Measurements from ENCODE around the gene ABCG1.

Gene ABCG1

GRCh38 chr21:42343101-42343500, 124.2 kb downstream of the ABCG1 start:
- H3K4me3 ChIP-seq (replicated peaks; ENCODE audit: low read depth, low read length), result no peak overlapping the region
- no peak for DNase-seq (ENCODE audit: extremely low read depth, insufficient read length)
- peaks cover 2% of the 10 kb centered on the region; the same call in 1 of the 2 replicates for H3K27me3 ChIP-seq (replicated peaks; ENCODE audit: control insufficient read depth, insufficient read depth, low read length)
- no peaks in the 10 kb centered on the region for H3K36me3 ChIP-seq (ENCODE audit: control insufficient read depth, insufficient read depth, low read length)
- TF ChIP-seq CTCF (IDR thresholded peaks at IDR 0.05; ENCODE audit: insufficient read depth, low read length, poor library complexity, severe bottlenecking), result no peak

- Histone ChIP-seq H3K4me3 (replicated peaks; ENCODE audit: low read depth, low read length) (no peak overlapping the region), H3K27me3 (replicated peaks; ENCODE audit: control insufficient read depth, insufficient read depth, low read length) (peaks cover 2% of the 10 kb centered on the region; the same call in 1 of the 2 replicates), H3K36me3 (ENCODE audit: control insufficient read depth, insufficient read depth, low read length) (no peaks in the 10 kb centered on the region)
- TF ChIP-seq CTCF (IDR thresholded peaks at IDR 0.05; ENCODE audit: insufficient read depth, low read length, poor library complexity, severe bottlenecking), result no peak
- DNase-seq (ENCODE audit: extremely low read depth, insufficient read length), result no peak
These were observed 124.6 kb downstream of the ABCG1 start for GRCh38 chr21:42343556-42343955.

GRCh38 chr21:42343963-42344510, 125.1 kb downstream of the ABCG1 start:
- TF ChIP-seq CTCF (IDR thresholded peaks at IDR 0.05; ENCODE audit: insufficient read depth, low read length, poor library complexity, severe bottlenecking), result no peak
- H3K36me3 ChIP-seq (ENCODE audit: control insufficient read depth, insufficient read depth, low read length), result no peaks in the 10 kb centered on the region
- H3K27me3 ChIP-seq (replicated peaks; ENCODE audit: control insufficient read depth, insufficient read depth, low read length), result peaks cover 2% of the 10 kb centered on the region; the same call in 1 of the 2 replicates
- DNase-seq (ENCODE audit: extremely low read depth, insufficient read length), result no peak
- H3K4me3 ChIP-seq (replicated peaks; ENCODE audit: low read depth, low read length), result no peak overlapping the region

GRCh38 chr21:42344631-42345030, 125.7 kb downstream of the ABCG1 start:
- TF ChIP-seq CTCF (IDR thresholded peaks at IDR 0.05; ENCODE audit: insufficient read depth, low read length, poor library complexity, severe bottlenecking), result no peak
- DNase-seq (ENCODE audit: extremely low read depth, insufficient read length), result no peak
- H3K36me3 ChIP-seq (ENCODE audit: control insufficient read depth, insufficient read depth, low read length), result no peaks in the 10 kb centered on the region

GRCh38 chr21:42346441-42346840, 127.5 kb downstream of the ABCG1 start:
- Histone ChIP-seq H3K27me3 (replicated peaks; ENCODE audit: control insufficient read depth, insufficient read depth, low read length) (peaks cover 2% of the 10 kb centered on the region; the same call in 1 of the 2 replicates), H3K36me3 (ENCODE audit: control insufficient read depth, insufficient read depth, low read length) (no peaks in the 10 kb centered on the region), H3K4me3 (replicated peaks; ENCODE audit: low read depth, low read length) (no peak overlapping the region)
- no peak for DNase-seq (ENCODE audit: extremely low read depth, insufficient read length)
- TF ChIP-seq CTCF (IDR thresholded peaks at IDR 0.05; ENCODE audit: insufficient read depth, low read length, poor library complexity, severe bottlenecking), result no peak

More at GRCh38 chr21:42344631-42345030, 125.7 kb downstream of the ABCG1 start:
- H3K27me3 ChIP-seq (replicated peaks; ENCODE audit: control insufficient read depth, insufficient read depth, low read length), result peaks cover 2% of the 10 kb centered on the region; the same call in 1 of the 2 replicates
- H3K4me3 ChIP-seq (replicated peaks; ENCODE audit: low read depth, low read length), result no peak overlapping the region

All from GM06990 (cell line).